Endodermal cell (in vitro differentiated cells): ENCODE results near the gene KHDC4. TPM values are rescaled to one million over a fixed set of nuclear protein-coding genes. Genes with fewer than 3 reads are reported as not detected.
A peak's percentile ranks its signal among the peaks of the same experiment; 100 is the strongest.

ENCODE experiments used
- DNase-seq: peaks from one replicate; pipeline ENCODE4 v3.0.0-alpha.2; 2017
- H3K27ac ChIP-seq: 2 replicates; pipeline ENCODE4 v1.5.1; 2013; ENCODE audit warnings: mild to moderate bottlenecking, low read depth, low read length, moderate library complexity
- H3K27me3 ChIP-seq: 2 replicates; pipeline ENCODE4 v1.6.1; 2013; ENCODE audit warnings: mild to moderate bottlenecking, low read length, moderate library complexity; ENCODE audit not compliant: insufficient read depth, control insufficient read depth, poor library complexity, severe bottlenecking
- H3K36me3 ChIP-seq: 2 replicates; pipeline ENCODE4 v1.7.0; 2013; ENCODE audit warnings: mild to moderate bottlenecking, low read length, moderate library complexity; ENCODE audit not compliant: control insufficient read depth, insufficient read depth
- H3K4me1 ChIP-seq: one replicate; pipeline ENCODE4 v1.7.0; 2013; ENCODE audit warnings: low read length; ENCODE audit not compliant: control insufficient read depth, insufficient read depth
- H3K4me3 ChIP-seq: 2 replicates; pipeline ENCODE4 v1.5.1; 2013; ENCODE audit warnings: mild to moderate bottlenecking, low read length, moderate library complexity
- H3K9ac ChIP-seq: 2 replicates; pipeline ENCODE4 v1.6.1; 2013; ENCODE audit warnings: mild to moderate bottlenecking, low read length, moderate library complexity; ENCODE audit not compliant: poor library complexity, severe bottlenecking; ENCODE audit errors: extremely low read depth
- H3K9me3 ChIP-seq: 2 replicates; pipeline ENCODE4 v1.6.1; 2013; ENCODE audit warnings: mild to moderate bottlenecking, low read length, moderate library complexity; ENCODE audit not compliant: control insufficient read depth
- H3K27ac Mint-ChIP-seq: 2 replicates; pipeline ENCODE4 v1.8.0; 2020; ENCODE audit warnings: mixed read lengths
- H3K27me3 Mint-ChIP-seq: 2 replicates; pipeline ENCODE4 v1.8.0; 2021; ENCODE audit warnings: mild to moderate bottlenecking, mixed read lengths; ENCODE audit not compliant: insufficient read depth
- H3K36me3 Mint-ChIP-seq: 2 replicates; pipeline ENCODE4 v1.8.0; 2020; ENCODE audit warnings: low read depth, mixed read lengths
- H3K4me1 Mint-ChIP-seq: 2 replicates; pipeline ENCODE4 v1.8.0; 2020; ENCODE audit warnings: mixed read lengths
- H3K4me3 Mint-ChIP-seq: 2 replicates; pipeline ENCODE4 v1.8.0; 2020; ENCODE audit warnings: mild to moderate bottlenecking, moderate library complexity, mixed read lengths
- H3K9me3 Mint-ChIP-seq: 2 replicates; pipeline ENCODE4 v1.8.0; 2020; ENCODE audit warnings: mild to moderate bottlenecking, mixed read lengths
- WGBS, 2 experiments: methylation state at CpG; one replicate each; pipeline versions ENCODE4 v1.1.5 to v1.1.7; 2013; ENCODE audit warnings: missing lambda C conversion rate in 2 of 2, mixed read lengths in 1 of 2; ENCODE audit not compliant: insufficient coverage in 1 of 2, insufficient read length in 1 of 2; 5-methylcytosine and 5-hydroxymethylcytosine counted together
- total RNA-seq, 2 donors: library from RNA; stranded (reverse); fragmentation: NEBNext Ultra II Directional in 1 of 2; extraction: Animal tissue kit (Norgen Biotek cat#: 25700) in 1 of 2; gene quantifications; 2 replicates in 1 of 2; 3 replicates in 1 of 2; pipeline ENCODE4 v1.2.1, GENCODE V29; 2021
- TF ChIP-seq, protein P1 (sequence below): fragments of 200-600 bp; sonication (generic); conservative IDR thresholded peaks from 2 replicates; pipeline ENCODE4 v1.5.0; 2021; ENCODE audit warnings: antibody characterized with exemption, mild to moderate bottlenecking

KHDC4 gene
- total RNA-seq, 2 donors from 2014 or later, result 67.7 to 76.2 TPM

DNA sequence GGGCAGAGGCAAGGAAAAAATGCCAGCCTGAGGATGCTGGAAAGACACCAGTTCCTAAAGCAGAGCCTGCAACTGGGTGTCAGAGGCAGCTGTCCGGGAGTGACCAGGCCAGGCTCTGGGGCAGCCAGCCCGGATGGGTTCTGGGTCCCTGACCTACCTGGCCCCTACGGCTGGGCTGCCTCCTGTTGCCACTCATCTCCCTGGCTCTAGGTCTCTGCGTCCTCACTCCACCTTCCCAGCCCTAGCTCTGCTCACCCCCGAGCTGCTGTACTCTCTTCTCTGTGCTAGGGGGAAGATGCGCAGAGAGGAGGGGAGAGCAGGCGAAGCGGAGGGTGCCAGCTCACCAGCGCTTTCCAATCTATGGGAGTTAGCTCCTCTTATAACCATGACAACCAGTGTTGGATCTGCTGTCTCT lies 35.2 kb upstream of the KHDC4 start:
- Histone ChIP-seq H3K9me3 (no peaks in the 10 kb centered on the region), H3K4me3 (no peak overlapping the region), H3K27ac (peak overlapping the region; percentile 92), H3K9ac (no peak overlapping the region), H3K4me1 (peaks cover 50% of the 10 kb centered on the region), H3K27me3 (no peaks in the 10 kb centered on the region), H3K36me3 (peaks cover 79% of the 10 kb centered on the region)
- no peak for DNase-seq
- peaks cover 71% of the 10 kb centered on the region for H3K4me1 Mint-ChIP-seq
- no peaks in the 10 kb centered on the region for H3K27me3 Mint-ChIP-seq
- 90 to 96% methylated on average over 5 to 8 of the region's 9 CpGs for WGBS, 2 experiments
- no peaks in the 10 kb centered on the region for H3K9me3 Mint-ChIP-seq
- no peak overlapping the region for H3K4me3 Mint-ChIP-seq
- peak overlapping the region; percentile 67 for H3K27ac Mint-ChIP-seq
- H3K36me3 Mint-ChIP-seq, result peaks cover 68% of the 10 kb centered on the region
- TF ChIP-seq, protein P1, sequence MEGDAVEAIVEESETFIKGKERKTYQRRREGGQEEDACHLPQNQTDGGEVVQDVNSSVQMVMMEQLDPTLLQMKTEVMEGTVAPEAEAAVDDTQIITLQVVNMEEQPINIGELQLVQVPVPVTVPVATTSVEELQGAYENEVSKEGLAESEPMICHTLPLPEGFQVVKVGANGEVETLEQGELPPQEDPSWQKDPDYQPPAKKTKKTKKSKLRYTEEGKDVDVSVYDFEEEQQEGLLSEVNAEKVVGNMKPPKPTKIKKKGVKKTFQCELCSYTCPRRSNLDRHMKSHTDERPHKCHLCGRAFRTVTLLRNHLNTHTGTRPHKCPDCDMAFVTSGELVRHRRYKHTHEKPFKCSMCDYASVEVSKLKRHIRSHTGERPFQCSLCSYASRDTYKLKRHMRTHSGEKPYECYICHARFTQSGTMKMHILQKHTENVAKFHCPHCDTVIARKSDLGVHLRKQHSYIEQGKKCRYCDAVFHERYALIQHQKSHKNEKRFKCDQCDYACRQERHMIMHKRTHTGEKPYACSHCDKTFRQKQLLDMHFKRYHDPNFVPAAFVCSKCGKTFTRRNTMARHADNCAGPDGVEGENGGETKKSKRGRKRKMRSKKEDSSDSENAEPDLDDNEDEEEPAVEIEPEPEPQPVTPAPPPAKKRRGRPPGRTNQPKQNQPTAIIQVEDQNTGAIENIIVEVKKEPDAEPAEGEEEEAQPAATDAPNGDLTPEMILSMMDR, result no peak

DNA sequence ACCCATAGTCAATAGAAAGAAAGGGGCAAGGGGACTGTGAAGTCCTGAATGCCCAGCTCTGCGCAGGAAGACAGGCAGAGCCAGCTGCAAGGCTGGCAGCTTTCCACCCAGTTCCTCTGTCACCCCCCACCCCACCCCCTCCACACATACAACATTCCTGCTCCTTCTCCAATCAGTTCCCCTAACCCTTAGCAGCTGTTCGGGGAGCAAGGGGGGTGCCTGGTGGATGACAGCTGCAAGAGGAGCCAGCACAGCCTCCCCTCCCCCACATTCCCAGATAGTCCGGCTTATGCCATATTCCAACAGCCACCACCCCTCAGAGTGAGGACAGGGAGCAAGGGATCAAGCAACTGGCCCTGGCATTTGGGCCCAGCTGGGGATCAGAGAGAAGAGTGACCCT lies 34.5 kb upstream of the KHDC4 start:
- Histone ChIP-seq H3K4me3 (no peak overlapping the region), H3K27me3 (no peaks in the 10 kb centered on the region), H3K9ac (peak overlapping the region; percentile 3), H3K27ac (peak overlapping the region; percentile 92), H3K9me3 (no peaks in the 10 kb centered on the region), H3K4me1 (peaks cover 46% of the 10 kb centered on the region), H3K36me3 (peaks cover 76% of the 10 kb centered on the region)
- H3K36me3 Mint-ChIP-seq, result peaks cover 66% of the 10 kb centered on the region
- DNase-seq, result no peak
- H3K4me1 Mint-ChIP-seq, result peaks cover 65% of the 10 kb centered on the region
- H3K27me3 Mint-ChIP-seq, result no peaks in the 10 kb centered on the region
- H3K4me3 Mint-ChIP-seq, result no peak overlapping the region
- TF ChIP-seq, protein P1, result no peak
- H3K9me3 Mint-ChIP-seq, result no peaks in the 10 kb centered on the region
- WGBS, 2 experiments, result 96% methylated on average over 3 of the region's 3 CpGs; no CpG with 5 or more reads in 1 of the 2 experiments
- no peak overlapping the region for H3K27ac Mint-ChIP-seq

DNA sequence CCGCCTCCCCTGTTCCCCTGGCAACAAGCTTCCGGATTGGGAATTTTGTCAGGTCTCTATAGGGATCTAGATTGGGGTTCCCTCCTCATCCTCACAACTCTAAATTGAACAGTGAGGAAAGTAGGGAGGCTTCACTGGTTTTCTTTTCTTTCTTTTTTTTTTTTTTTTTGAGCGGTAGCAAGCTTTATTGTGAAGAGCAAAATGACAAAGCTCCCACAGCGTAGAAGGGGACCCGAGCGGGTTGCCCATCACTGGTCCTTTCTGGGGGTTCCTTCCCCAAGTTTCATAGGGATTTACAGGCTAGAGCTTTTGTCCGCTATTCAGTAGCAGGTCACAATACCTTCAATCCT lies 33.8 kb upstream of the KHDC4 start:
- no peaks in the 10 kb centered on the region for H3K9me3 Mint-ChIP-seq
- H3K27me3 Mint-ChIP-seq, result no peaks in the 10 kb centered on the region
- Histone ChIP-seq H3K9me3 (no peaks in the 10 kb centered on the region), H3K9ac (peak overlapping the region; percentile 3), H3K4me3 (no peak overlapping the region), H3K36me3 (peaks cover 75% of the 10 kb centered on the region), H3K27me3 (no peaks in the 10 kb centered on the region), H3K4me1 (peaks cover 46% of the 10 kb centered on the region), H3K27ac (peak overlapping the region; percentile 92)
- peaks cover 60% of the 10 kb centered on the region for H3K4me1 Mint-ChIP-seq
- 91 to 100% methylated on average over 3 to 7 of the region's 7 CpGs for WGBS, 2 experiments
- H3K27ac Mint-ChIP-seq, result peak overlapping the region; percentile 84
- H3K4me3 Mint-ChIP-seq, result no peak overlapping the region
- DNase-seq, result no peak
- TF ChIP-seq, protein P1, result no peak
- peaks cover 64% of the 10 kb centered on the region for H3K36me3 Mint-ChIP-seq
